ENCODE results near the gene TXNIP.
"Not testable (repeated sequence)": the region's sequence is repeated elsewhere in the genome, so short reads cannot be mapped to it uniquely, and the experiment has no call there.

TXNIP gene

GRCh38 chr1:145996433-145997015, at the start of gene TXNIP:
Gene TXNIP (minus strand): TSS chr1:145996579. CDS start chr1:145996266, 313 bp downstream.
- DNase-seq = peak; percentile 81 to 86

- no peak for DNase-seq
Observed at GRCh38 chr1:146039844-146040194, 43.4 kb upstream of the TXNIP start.

- DNase-seq = peak; percentile 70 to 79
Observed at GRCh38 chr1:146036965-146037646, 40.7 kb upstream of the TXNIP start.

- no peak for DNase-seq
Observed at GRCh38 chr1:146036241-146036964, 40.0 kb upstream of the TXNIP start.

- DNase-seq = no peak
Observed at GRCh38 chr1:146035048-146035423, 38.7 kb upstream of the TXNIP start.

- no peak for DNase-seq
Observed at GRCh38 chr1:146032631-146033219, 36.3 kb upstream of the TXNIP start.

- no peak for DNase-seq
Observed at GRCh38 chr1:146031476-146031875, 35.1 kb upstream of the TXNIP start.

GRCh38 chr1:146029117-146029516, 32.7 kb upstream of the TXNIP start:
- no peak for DNase-seq

GRCh38 chr1:146026650-146027049, 30.3 kb upstream of the TXNIP start:
- not testable (repeated sequence) for DNase-seq

- not testable (repeated sequence) for DNase-seq
Observed at GRCh38 chr1:146025787-146026495, 29.6 kb upstream of the TXNIP start.

GRCh38 chr1:146022403-146023127, 26.2 kb upstream of the TXNIP start:
- no peak for DNase-seq

- no peak for DNase-seq
Observed at GRCh38 chr1:146021622-146022402, 25.4 kb upstream of the TXNIP start, which contains the start of gene HJV. Gene HJV (minus strand): TSS chr1:146021735. CDS start chr1:146020231, 1,504 bp downstream.

GRCh38 chr1:146021050-146021445, 24.7 kb upstream of the TXNIP start:
- DNase-seq = no peak

GRCh38 chr1:146020058-146021049, 24.0 kb upstream of the TXNIP start:
- DNase-seq = no peak

- no peak for DNase-seq
Observed at GRCh38 chr1:146019231-146020057, 23.1 kb upstream of the TXNIP start.

- DNase-seq = no peak
Observed at GRCh38 chr1:146016891-146017290, 20.5 kb upstream of the TXNIP start.

GRCh38 chr1:146013559-146013922, 17.2 kb upstream of the TXNIP start:
- DNase-seq = no peak

- peak; percentile 51 to 68 for DNase-seq
Observed at GRCh38 chr1:146012703-146013558, 16.6 kb upstream of the TXNIP start.

All from activated CD4-positive, alpha-beta T cell treated with anti-CD3 and anti-CD28 coated beads for 4 hours (primary cell).